NCI-H146 treated with DMSO at 0.1 percent for 48 hours (cell line): ENCODE data around the gene EIF4G3.
"Not testable (repeated sequence)": the region's sequence is repeated elsewhere in the genome, so short reads cannot be mapped to it uniquely, and the experiment has no call there.

Experiments
- DNase-seq: peaks from one replicate; lab custom pipeline; 2025; ENCODE audit not compliant: unreplicated experiment; lab: John Stamatoyannopoulos, UW

Gene EIF4G3

DNA sequence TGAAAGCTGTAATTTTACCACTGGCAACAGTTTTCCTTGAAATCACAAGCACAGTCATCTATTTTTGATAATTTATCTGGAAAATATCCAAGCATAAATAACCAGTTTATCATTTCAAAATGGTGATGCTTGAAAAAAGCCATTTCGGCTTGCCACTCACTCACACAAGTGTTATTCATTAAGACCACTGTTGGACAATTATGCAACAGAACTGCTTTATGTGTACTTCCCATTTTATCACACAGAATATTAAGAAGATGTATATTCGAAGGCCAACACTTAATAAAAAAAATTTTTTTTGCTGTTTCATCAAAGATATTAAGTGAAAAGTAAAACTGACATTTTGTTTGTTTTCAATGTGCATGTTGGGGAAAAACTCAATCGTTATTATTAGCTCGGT, 62.3 kb downstream of the EIF4G3 start:
- DNase-seq: no peak

DNA sequence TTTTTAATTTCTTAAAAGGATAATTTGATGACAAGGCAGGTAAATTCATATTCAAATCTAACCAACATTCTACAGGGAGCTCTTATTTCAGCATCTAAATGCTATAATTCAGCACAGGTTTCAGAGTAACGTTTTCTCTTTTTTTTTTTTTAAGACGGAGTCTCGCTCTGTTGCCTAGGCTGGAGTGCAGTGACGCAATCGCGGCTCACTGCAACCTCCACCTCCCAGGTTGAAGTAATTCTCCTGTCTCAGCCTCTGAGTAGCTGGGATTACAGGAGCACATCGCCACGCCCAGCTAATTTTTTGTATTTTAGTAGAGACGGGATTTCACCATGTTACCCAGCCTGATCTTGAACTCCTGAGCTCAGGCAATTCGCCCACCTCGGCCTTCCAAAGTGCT, 66.5 kb downstream of the EIF4G3 start:
- no peak for DNase-seq

DNA sequence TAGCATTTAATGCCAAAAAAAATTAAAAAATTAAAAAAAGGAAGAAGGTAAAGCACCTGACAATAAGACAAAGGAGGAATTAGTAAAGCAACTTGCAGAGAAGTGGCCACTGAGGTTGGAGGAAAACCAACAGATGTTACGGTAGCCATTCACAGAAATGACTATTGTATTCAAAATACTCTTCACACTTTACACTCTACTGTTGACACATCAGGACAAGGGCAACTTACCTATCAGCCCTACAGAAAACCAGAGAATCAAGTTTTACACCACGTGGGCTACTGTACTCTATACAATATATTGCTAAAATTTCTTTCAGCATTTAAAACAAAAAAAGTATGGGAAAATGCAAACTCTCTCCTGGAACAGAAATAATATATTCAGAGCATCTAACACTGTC, 70.0 kb downstream of the EIF4G3 start:
- no peak for DNase-seq

DNA sequence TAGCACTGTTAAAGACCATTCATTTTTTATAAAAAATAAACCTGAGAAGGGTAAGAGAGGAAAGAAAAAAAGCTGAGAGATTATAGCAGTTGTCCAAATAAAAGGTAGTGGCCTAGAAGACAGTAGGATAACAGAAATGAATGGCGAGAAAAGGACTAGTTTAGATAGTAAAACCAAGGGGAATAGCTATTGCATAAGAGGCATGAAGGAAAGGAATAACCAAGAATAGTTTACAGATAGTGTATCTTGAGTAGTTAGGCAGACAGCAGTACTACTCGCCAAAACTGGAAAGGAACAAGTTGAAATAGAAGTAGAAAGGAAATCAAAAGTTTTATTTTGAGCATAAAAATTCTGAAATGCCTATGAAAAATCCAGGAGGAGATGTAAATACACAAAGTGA, 70.5 kb downstream of the EIF4G3 start:
- DNase-seq: no peak

- no peak for DNase-seq
These were observed 70.9 kb downstream of the EIF4G3 start for GRCh38 chr1:21105807-21106206.

- no peak for DNase-seq
These were observed 72.0 kb downstream of the EIF4G3 start for GRCh38 chr1:21104683-21105082.

DNA sequence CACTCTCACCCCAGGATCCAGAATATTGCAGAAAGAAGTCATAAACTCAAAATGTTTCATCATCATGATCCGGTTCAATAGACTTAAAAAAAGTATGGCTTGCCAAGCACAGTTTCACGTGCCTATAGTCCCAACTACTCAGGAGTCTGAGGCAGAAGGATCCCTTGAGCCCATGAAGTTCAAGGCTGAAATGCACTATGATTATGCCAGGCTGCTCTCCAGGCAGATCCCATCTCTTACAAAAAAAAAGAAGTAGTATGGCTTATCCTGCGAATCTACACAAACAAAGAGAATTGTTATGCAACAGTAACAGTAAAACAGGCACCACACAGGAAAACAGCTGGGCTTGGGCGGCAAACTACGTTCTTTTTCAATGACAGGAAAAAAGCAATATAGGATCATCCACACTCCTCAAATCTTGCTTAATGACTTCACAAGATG, 76.2 kb downstream of the EIF4G3 start:
- no peak for DNase-seq

GRCh38 chr1:21099869-21100131, 76.9 kb downstream of the EIF4G3 start:
- DNase-seq: no peak

DNA sequence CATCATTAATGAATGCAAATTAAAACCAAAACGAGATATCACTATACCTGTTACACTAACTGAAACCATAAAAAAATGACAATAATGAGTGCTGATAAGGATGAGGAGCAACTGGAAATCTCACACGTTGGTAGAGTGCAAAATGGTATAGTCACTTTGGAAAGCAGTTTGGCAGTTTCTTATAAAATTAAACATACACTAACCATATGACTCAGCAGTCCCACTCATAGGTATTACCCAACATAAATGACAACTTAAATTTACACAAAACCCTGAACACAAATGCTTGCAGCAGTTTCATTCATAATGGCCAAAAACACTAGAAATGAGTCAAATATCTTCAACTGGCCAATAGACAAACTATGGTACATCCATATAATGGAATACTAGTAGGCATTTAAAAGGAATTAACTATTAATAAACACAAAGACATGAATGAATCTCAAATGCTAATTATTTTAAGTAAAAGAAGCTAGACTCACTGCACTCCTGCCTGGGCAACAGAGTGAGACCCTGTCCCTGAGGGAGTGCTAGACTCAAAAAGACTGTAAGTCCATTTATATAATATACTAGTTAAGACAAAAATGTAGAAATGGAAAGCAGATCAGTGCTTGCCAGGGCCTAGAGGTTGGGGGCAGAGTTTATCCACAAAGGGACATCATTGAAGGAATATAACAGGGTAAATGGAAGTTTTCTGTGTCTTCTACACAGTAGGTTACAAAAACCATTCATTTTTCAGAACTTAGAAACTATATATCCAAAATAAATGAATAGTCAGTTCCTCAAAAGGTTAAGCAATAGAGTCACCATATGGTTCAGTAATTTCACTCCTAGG, 77.4 kb downstream of the EIF4G3 start:
- no peak for DNase-seq

- DNase-seq: no peak
These were observed 78.3 kb downstream of the EIF4G3 start for GRCh38 chr1:21098186-21098915.

- DNase-seq: no peak
These were observed 79.0 kb downstream of the EIF4G3 start for GRCh38 chr1:21097729-21098128.

DNA sequence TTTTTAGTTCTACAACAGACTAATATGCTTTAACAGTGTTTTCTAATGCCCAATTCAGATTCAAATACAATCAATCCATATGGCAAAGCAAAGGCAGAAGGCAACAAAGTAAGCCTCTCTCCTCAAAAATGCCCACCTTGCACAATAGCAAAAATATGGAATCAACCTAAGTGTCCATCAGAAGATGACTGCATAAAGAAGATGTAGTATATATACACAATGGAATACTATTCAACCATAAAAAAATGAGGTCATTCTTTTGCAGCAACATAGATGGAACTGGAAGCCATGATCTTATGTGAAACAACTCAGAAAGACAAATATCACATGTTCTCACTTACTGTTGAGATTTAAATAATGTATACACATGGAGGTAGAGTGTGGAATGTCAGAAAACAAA, 80.7 kb downstream of the EIF4G3 start:
- DNase-seq: no peak

- DNase-seq: not testable (repeated sequence)
These were observed 82.4 kb downstream of the EIF4G3 start for GRCh38 chr1:21094282-21094681.

DNA sequence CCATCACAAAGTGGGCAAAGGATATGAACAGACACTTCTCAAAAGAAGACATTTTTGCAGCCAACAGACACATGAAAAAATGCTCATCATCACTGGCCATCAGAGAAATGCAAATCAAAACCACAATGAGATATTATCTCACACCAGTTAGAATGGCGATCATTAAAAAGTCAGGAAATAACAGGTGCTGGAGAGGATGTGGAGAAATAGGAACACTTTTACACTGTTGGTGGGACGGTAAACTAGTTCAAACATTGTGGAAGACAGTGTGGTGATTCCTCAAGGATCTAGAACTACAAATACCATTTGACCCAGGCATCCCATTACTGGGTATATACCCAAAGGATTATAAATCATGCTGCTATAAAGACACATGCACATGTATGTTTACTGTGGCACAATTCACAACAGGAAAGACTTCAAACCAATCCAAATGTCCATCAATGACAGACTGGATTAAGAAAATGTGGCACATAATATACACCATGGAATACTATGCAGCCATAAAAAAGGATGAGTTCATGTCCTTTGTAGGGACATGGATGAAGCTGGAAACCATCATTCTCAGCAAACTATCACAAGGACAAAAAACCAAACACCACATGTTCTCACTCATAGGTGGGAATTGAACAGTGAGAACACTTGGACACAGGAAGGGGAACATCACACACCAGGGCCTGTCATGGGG, 83.3 kb downstream of the EIF4G3 start:
- DNase-seq: not testable (repeated sequence)

GRCh38 chr1:21092545-21092944, 84.2 kb downstream of the EIF4G3 start:
- not testable (repeated sequence) for DNase-seq

DNA sequence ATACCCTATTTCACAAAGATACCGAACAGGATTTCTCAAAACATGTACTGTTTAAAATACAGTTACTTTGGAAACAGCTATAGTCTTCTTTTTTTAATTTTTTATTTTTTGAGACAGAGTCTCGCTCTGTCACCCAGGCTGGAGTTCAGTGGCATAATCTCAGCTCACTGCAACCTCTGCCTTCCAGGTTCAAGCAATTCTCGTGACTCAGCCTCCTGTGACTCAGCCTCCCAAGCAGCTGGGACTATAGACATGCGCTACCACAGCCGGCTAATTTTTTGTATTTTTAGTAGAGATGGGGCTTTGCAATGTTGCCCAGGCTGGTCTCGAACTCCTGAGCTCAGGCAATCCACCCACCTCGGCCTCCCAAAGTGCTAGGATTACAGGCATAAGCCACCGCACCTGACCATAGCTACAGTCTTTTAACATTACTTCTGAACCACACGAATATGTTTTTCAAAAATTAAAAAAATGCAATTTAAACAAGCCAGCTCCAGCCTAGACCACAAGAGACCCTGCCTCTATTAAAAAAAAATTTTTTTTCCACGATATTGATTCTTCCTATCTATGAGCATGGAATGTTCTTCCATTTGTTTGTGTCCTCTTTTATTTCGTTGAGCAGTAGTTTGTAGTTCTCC, 85.5 kb downstream of the EIF4G3 start:
- DNase-seq: not testable (repeated sequence)

GRCh38 chr1:21090463-21090862, 86.2 kb downstream of the EIF4G3 start:
- DNase-seq: no peak

GRCh38 chr1:21089731-21090130, 87.0 kb downstream of the EIF4G3 start:
- DNase-seq: no peak

GRCh38 chr1:21089299-21089698, 87.4 kb downstream of the EIF4G3 start:
- DNase-seq: no peak

GRCh38 chr1:21084111-21084810, 92.4 kb downstream of the EIF4G3 start:
- DNase-seq: no peak

DNA sequence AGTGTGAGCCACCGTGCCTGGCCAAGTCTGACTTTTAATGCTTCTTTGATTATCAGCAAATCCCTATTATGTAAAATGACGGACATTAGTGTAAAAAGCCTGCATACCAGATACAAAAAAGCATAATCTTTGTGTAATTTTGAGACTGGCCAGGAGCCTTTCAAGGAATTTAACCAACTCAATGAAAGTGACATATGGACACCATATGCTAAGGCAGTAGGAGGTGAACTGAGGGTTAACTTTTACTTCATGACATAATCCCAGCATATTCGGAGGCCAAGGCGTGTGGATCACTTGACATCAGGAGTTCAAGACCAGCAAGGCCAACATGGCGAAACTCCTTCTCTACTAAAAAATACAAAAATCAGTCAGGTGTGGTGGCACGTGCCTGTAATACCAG, 94.6 kb downstream of the EIF4G3 start:
- DNase-seq: no peak
